ENCODE measurements around the gene OTUB2. TPM values are rescaled to one million over a fixed set of nuclear protein-coding genes. Genes with fewer than 3 reads are reported as not detected.

The OTUB2 gene
- total RNA-seq, 2 experiments from 2014 or later = not detected

DNA sequence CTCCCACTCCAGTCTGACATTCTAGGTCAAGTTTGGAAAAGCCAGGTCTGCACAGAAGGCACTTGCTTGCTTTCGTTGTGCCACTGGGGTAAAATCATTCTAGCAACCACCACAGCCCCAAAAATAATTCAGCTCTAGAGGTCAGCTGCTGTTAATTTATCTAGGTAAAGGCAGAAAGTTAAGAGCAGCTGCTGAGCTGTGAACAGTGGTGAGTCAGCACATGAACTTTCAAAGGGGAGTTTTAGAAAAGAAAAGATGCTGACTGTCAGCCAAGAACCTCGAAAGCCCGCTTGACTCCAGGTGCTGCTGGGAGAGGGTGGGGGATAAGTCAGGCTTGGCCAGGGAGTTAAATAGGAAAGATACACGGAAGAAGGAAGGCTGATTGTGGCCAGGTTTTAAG, 16.4 kb upstream of the OTUB2 start:
- Mint-ChIP-seq H3K27me3 (peaks cover 10% of the 10 kb centered on the region), H3K9me3 (no peaks in the 10 kb centered on the region), H3K27ac (no peak overlapping the region), H3K4me3 (no peak overlapping the region), H3K36me3 (ENCODE audit: low read depth) (no peaks in the 10 kb centered on the region), H3K4me1 (ENCODE audit: low read depth) (peaks cover 47% of the 10 kb centered on the region)
- Histone ChIP-seq H3K4me1 (ENCODE audit: insufficient read depth, low read length) (peaks cover 45% of the 10 kb centered on the region), H3K9me3 (ENCODE audit: control insufficient read depth in 1 of 2, insufficient read depth in 1 of 2, low read length in 2 of 2) (no peaks in the 10 kb centered on the region), H3K27me3 (ENCODE audit: control insufficient read depth in 1 of 2, insufficient read depth in 2 of 2, low read length in 2 of 2) (peaks cover 0 to 1% of the 10 kb centered on the region in 2 experiments), H3K27ac (ENCODE audit: low read depth in 1 of 2, low read length in 2 of 2) (no peak overlapping the region), H3K36me3 (ENCODE audit: insufficient read depth, low read length) (no peaks in the 10 kb centered on the region), H3K4me3 (ENCODE audit: low read length) (no peak overlapping the region)
- TF ChIP-seq, protein P1, sequence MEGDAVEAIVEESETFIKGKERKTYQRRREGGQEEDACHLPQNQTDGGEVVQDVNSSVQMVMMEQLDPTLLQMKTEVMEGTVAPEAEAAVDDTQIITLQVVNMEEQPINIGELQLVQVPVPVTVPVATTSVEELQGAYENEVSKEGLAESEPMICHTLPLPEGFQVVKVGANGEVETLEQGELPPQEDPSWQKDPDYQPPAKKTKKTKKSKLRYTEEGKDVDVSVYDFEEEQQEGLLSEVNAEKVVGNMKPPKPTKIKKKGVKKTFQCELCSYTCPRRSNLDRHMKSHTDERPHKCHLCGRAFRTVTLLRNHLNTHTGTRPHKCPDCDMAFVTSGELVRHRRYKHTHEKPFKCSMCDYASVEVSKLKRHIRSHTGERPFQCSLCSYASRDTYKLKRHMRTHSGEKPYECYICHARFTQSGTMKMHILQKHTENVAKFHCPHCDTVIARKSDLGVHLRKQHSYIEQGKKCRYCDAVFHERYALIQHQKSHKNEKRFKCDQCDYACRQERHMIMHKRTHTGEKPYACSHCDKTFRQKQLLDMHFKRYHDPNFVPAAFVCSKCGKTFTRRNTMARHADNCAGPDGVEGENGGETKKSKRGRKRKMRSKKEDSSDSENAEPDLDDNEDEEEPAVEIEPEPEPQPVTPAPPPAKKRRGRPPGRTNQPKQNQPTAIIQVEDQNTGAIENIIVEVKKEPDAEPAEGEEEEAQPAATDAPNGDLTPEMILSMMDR (IDR thresholded peaks at IDR 0.05) = no peak
- DNase-seq (peak in 1 of 14 experiments; percentile 2), ATAC-seq (ENCODE audit: poor library complexity) (no peak)
- ChIA-PET POLR2A (interaction anchor here (1.4 kb wide), 1 partner anchor 32 kb away, joined by 5 read pairs; no protein-coding TSS in a partner anchor), CTCF (no interaction called here)
- intact Hi-C loops (cut with DNase I, micrococcal nuclease) = loop anchor here in 1 of 2 experiments (10.0 kb wide), 1 partner anchor 355 kb away; no protein-coding TSS in a partner anchor

DNA sequence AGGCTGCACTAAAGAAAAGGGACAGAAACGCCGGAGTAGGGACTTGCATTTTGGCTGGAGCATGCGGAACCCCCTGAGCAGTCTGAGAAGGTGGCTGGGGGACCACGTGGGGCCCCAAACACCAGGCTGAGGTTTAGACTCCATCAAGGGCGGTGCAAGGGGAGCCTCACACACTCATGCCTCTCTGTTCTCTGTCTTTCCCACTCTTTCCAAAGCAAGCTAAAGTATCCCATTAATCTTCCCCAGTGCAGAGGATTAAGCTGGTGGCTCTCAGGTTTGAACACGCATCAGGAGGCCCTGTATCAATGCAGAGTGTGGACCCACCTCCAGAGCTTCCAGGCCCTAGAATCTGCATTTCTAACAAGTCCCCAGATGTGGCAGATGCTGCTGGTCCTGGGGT, 15.5 kb upstream of the OTUB2 start:
- TF ChIP-seq, protein P1 (IDR thresholded peaks at IDR 0.05) = no peak
- H3K4me3 Mint-ChIP-seq = no peak overlapping the region
- H3K4me1 ChIP-seq (ENCODE audit: insufficient read depth, low read length) = peaks cover 45% of the 10 kb centered on the region
- H3K27me3 ChIP-seq (ENCODE audit: control insufficient read depth in 1 of 2, insufficient read depth in 2 of 2, low read length in 2 of 2) = no peaks in the 10 kb centered on the region
- H3K9me3 Mint-ChIP-seq = no peaks in the 10 kb centered on the region
- H3K9me3 ChIP-seq (ENCODE audit: control insufficient read depth in 1 of 2, insufficient read depth in 1 of 2, low read length in 2 of 2) = no peaks in the 10 kb centered on the region
- H3K36me3 Mint-ChIP-seq (ENCODE audit: low read depth) = no peaks in the 10 kb centered on the region
- intact Hi-C loops (cut with DNase I, micrococcal nuclease) = no loop called here
- H3K27me3 Mint-ChIP-seq = peaks cover 5% of the 10 kb centered on the region
- CTCF ChIA-PET = no interaction called here
- no peak for ATAC-seq (ENCODE audit: poor library complexity)
- H3K36me3 ChIP-seq (ENCODE audit: insufficient read depth, low read length) = no peaks in the 10 kb centered on the region
- no peak overlapping the region for H3K27ac Mint-ChIP-seq
- peaks cover 47% of the 10 kb centered on the region for H3K4me1 Mint-ChIP-seq (ENCODE audit: low read depth)
- DNase-seq = no peak
- H3K4me3 ChIP-seq (ENCODE audit: low read length) = no peak overlapping the region
- POLR2A ChIA-PET = interaction anchor here (1.5 to 2.0 kb wide), 2 partner anchors 15 to 32 kb away, joined by 4 to 6 read pairs; partner anchors contain the start of gene OTUB2
- H3K27ac ChIP-seq (ENCODE audit: low read depth in 1 of 2, low read length in 2 of 2) = no peak overlapping the region

DNA sequence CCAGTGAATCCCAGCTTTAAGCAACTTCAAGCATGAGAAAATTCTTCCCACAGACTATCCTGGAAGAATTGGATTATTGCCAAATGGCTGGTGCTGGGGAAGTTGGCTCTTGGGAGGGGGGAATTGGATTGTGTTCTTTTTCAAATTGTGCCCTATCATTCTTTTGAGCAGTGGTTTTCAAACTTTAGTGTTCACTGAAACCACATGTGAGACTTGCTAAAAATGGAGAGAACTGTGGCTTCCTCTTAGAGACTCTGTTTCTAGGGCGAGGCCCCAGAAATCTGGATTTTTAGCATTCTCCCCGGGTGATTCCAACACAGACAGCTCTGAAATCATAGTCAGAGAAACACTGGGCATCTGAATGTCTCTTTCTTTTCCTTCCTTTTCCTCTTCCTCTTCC, 14.3 kb upstream of the OTUB2 start:
- intact Hi-C loops (cut with DNase I, micrococcal nuclease) = no loop called here
- Mint-ChIP-seq H3K27ac (no peak overlapping the region), H3K36me3 (ENCODE audit: low read depth) (no peaks in the 10 kb centered on the region), H3K9me3 (no peaks in the 10 kb centered on the region), H3K4me1 (ENCODE audit: low read depth) (peaks cover 47% of the 10 kb centered on the region), H3K27me3 (peaks cover 5% of the 10 kb centered on the region), H3K4me3 (no peak overlapping the region)
- TF ChIP-seq, protein P1 (IDR thresholded peaks at IDR 0.05) = no peak
- no peaks in the 10 kb centered on the region for H3K27me3 ChIP-seq (ENCODE audit: control insufficient read depth in 1 of 2, insufficient read depth in 2 of 2, low read length in 2 of 2)
- no peak overlapping the region for H3K27ac ChIP-seq (ENCODE audit: low read depth in 1 of 2, low read length in 2 of 2)
- ChIA-PET CTCF (interaction anchor here (1.1 kb wide), 1 partner anchor 125 kb away, joined by 3 read pairs; no protein-coding TSS in a partner anchor), POLR2A (interaction anchor here (1.5 to 2.0 kb wide), 2 partner anchors 14 to 33 kb away, joined by 4 to 6 read pairs; partner anchors contain the start of gene OTUB2)
- ATAC-seq (ENCODE audit: poor library complexity) = peak; percentile 89
- no peaks in the 10 kb centered on the region for H3K36me3 ChIP-seq (ENCODE audit: insufficient read depth, low read length)
- H3K4me3 ChIP-seq (ENCODE audit: low read length) = no peak overlapping the region
- peak in 4 of 14 experiments; percentile 31 to 68 (median 66) for DNase-seq
- no peaks in the 10 kb centered on the region for H3K9me3 ChIP-seq (ENCODE audit: control insufficient read depth in 1 of 2, insufficient read depth in 1 of 2, low read length in 2 of 2)
- H3K4me1 ChIP-seq (ENCODE audit: insufficient read depth, low read length) = peaks cover 45% of the 10 kb centered on the region
